H9 (cell line): Measurements from ENCODE around the gene C2orf49. TPM values are rescaled to one million over a fixed set of nuclear protein-coding genes. Genes with fewer than 3 reads are reported as not detected.

ENCODE experiments used
- DNase-seq: peaks from one replicate; pipeline ENCODE4 v3.0.0-alpha.2; 2017
- H2AFZ ChIP-seq: one replicate; pipeline ENCODE4 v1.6.1; 2013; ENCODE audit warnings: mild to moderate bottlenecking, low read length, control low read depth, moderate library complexity
- H2AK5ac ChIP-seq: 2 replicates; pipeline ENCODE4 v1.6.1; 2013; ENCODE audit warnings: low read length, control low read depth, mixed read lengths; ENCODE audit not compliant: insufficient read length
- H2BK120ac ChIP-seq: one replicate; pipeline ENCODE4 v1.6.1; 2013; ENCODE audit warnings: low read depth, mild to moderate bottlenecking, low read length, control low read depth, inconsistent platforms; ENCODE audit not compliant: poor library complexity, severe bottlenecking
- H2BK12ac ChIP-seq: 2 replicates; pipeline ENCODE4 v1.6.1; 2013; ENCODE audit warnings: low read length, control low read depth, mixed read lengths, low read depth; ENCODE audit not compliant: insufficient read length
- H2BK15ac ChIP-seq: 2 replicates; pipeline ENCODE4 v1.6.1; 2013; ENCODE audit warnings: low read depth, low read length, control low read depth
- H2BK20ac ChIP-seq: one replicate; pipeline ENCODE4 v1.6.1; 2013; ENCODE audit warnings: low read depth, mild to moderate bottlenecking, low read length, control low read depth, inconsistent platforms; ENCODE audit not compliant: poor library complexity, severe bottlenecking
- H2BK5ac ChIP-seq: 2 replicates; pipeline ENCODE4 v1.6.1; 2013; ENCODE audit warnings: low read length, control low read depth, mixed read lengths; ENCODE audit not compliant: insufficient read length
- H3K14ac ChIP-seq: 2 replicates; pipeline ENCODE4 v1.6.1; 2013; ENCODE audit warnings: low read length, control low read depth; ENCODE audit not compliant: insufficient read depth
- H3K18ac ChIP-seq: 2 replicates; pipeline ENCODE4 v1.6.1; 2013; ENCODE audit warnings: low read depth, mild to moderate bottlenecking, mixed read lengths, low read length, control low read depth; ENCODE audit not compliant: insufficient read length
- H3K23ac ChIP-seq: 2 replicates; pipeline ENCODE4 v1.6.1; 2013; ENCODE audit warnings: low read length, control low read depth, mixed read lengths, low read depth; ENCODE audit not compliant: insufficient read length
- H3K23me2 ChIP-seq: 2 replicates; pipeline ENCODE4 v1.6.1; 2013; ENCODE audit warnings: low read depth, mild to moderate bottlenecking, mixed read lengths, low read length, control low read depth; ENCODE audit not compliant: insufficient read length, poor library complexity, severe bottlenecking
- H3K27ac ChIP-seq: 2 replicates; pipeline ENCODE4 v1.5.1; 2013; ENCODE audit warnings: low read length, control low read depth, mixed read lengths, low read depth; ENCODE audit not compliant: insufficient read length
- H3K27me3 ChIP-seq: 2 replicates; pipeline ENCODE4 v1.6.1; 2013; ENCODE audit warnings: low read length, control low read depth, inconsistent platforms; ENCODE audit not compliant: insufficient read depth
- H3K4ac ChIP-seq: 2 replicates; pipeline ENCODE4 v1.6.1; 2013; ENCODE audit warnings: low read depth, mild to moderate bottlenecking, control low read depth, inconsistent platforms, low read length, moderate library complexity
- H3K4me1 ChIP-seq: 2 replicates; pipeline ENCODE4 v1.6.1; 2013; ENCODE audit warnings: low read length, control low read depth, inconsistent platforms; ENCODE audit not compliant: insufficient read depth
- H3K4me2 ChIP-seq: 2 replicates; pipeline ENCODE4 v1.6.1; 2013; ENCODE audit warnings: low read length, control low read depth, mixed read lengths; ENCODE audit not compliant: insufficient read length, insufficient read depth
- H3K56ac ChIP-seq: 2 replicates; pipeline ENCODE4 v1.6.1; 2013; ENCODE audit warnings: low read depth, mild to moderate bottlenecking, mixed read lengths, low read length, control low read depth; ENCODE audit not compliant: insufficient read length
- H3K79me1 ChIP-seq: 2 replicates; pipeline ENCODE4 v1.6.1; 2013; ENCODE audit warnings: low read depth, mild to moderate bottlenecking, moderate library complexity, low read length, control low read depth, inconsistent platforms; ENCODE audit not compliant: insufficient read depth, poor library complexity, severe bottlenecking
- H3K79me2 ChIP-seq: 2 replicates; pipeline ENCODE4 v1.6.1; 2013; ENCODE audit warnings: low read length, control low read depth, inconsistent platforms; ENCODE audit not compliant: insufficient read depth
- H3K9ac ChIP-seq: 2 replicates; pipeline ENCODE4 v1.6.1; 2013; ENCODE audit warnings: low read length, control low read depth, mixed read lengths; ENCODE audit not compliant: insufficient read length; ENCODE audit errors: extremely low read depth
- H3K9me3 ChIP-seq: one replicate; pipeline ENCODE4 v1.6.1; 2013; ENCODE audit warnings: low read depth, low read length, inconsistent platforms; ENCODE audit not compliant: control insufficient read depth
- H3T11ph ChIP-seq: one replicate; pipeline ENCODE4 v1.6.1; 2013; ENCODE audit warnings: mild to moderate bottlenecking, low read length, control low read depth, inconsistent platforms
- H4K20me1 ChIP-seq: one replicate; pipeline ENCODE4 v1.6.1; 2013; ENCODE audit not compliant: control insufficient read depth, insufficient read length, insufficient read depth
- H4K5ac ChIP-seq: 2 replicates; pipeline ENCODE4 v1.6.1; 2013; ENCODE audit warnings: low read depth, mild to moderate bottlenecking, mixed read lengths, low read length, control low read depth; ENCODE audit not compliant: insufficient read length
- H4K8ac ChIP-seq: replicated peaks from 2 replicates; pipeline ENCODE4 v1.6.1; 2013; ENCODE audit warnings: low read length, control low read depth, mixed read lengths, low read depth; ENCODE audit not compliant: insufficient read length
- H4K91ac ChIP-seq: 2 replicates; pipeline ENCODE4 v1.6.1; 2013; ENCODE audit warnings: low read depth, mild to moderate bottlenecking, moderate library complexity, mixed read lengths, low read length, control low read depth; ENCODE audit not compliant: insufficient read length
- H3K27ac Mint-ChIP-seq, 3 experiments: 2 replicates in 2 of 3; 3 replicates in 1 of 3; pipeline ENCODE4 v1.8.0; 2020 to 2021; ENCODE audit warnings: mixed read lengths in 3 of 3, mild to moderate bottlenecking in 1 of 3, moderate library complexity in 1 of 3
- H3K27me3 Mint-ChIP-seq: 2 replicates; pipeline ENCODE4 v1.8.0; 2021; ENCODE audit warnings: low read depth, mild to moderate bottlenecking, moderate library complexity, mixed read lengths
- H3K36me3 Mint-ChIP-seq, 3 experiments: 2 replicates in 2 of 3; 3 replicates in 1 of 3; pipeline ENCODE4 v1.8.0; 2020 to 2021; ENCODE audit warnings: low read depth in 3 of 3, mixed read lengths in 3 of 3; ENCODE audit not compliant: insufficient read depth in 1 of 3
- H3K4me1 Mint-ChIP-seq, 2 experiments: 2 replicates each; pipeline ENCODE4 v1.8.0; 2020; ENCODE audit warnings: mixed read lengths in 2 of 2
- H3K4me3 Mint-ChIP-seq, 2 experiments: 2 replicates in 1 of 2; 3 replicates in 1 of 2; pipeline ENCODE4 v1.8.0; 2020 to 2021; ENCODE audit warnings: mild to moderate bottlenecking in 2 of 2, mixed read lengths in 2 of 2, moderate library complexity in 1 of 2
- H3K9me3 Mint-ChIP-seq, 2 experiments: 2 replicates in 1 of 2; 3 replicates in 1 of 2; pipeline ENCODE4 v1.8.0; 2020; ENCODE audit warnings: mild to moderate bottlenecking in 2 of 2, mixed read lengths in 2 of 2, moderate library complexity in 1 of 2
- WGBS: extraction: QIAGEN DNeasy Blood & Tissue Kit; methylation state at CpG from one replicate; pipeline ENCODE4 v1.1.7; 2013; ENCODE audit warnings: missing lambda C conversion rate, low lambda C conversion rate, mixed read lengths; ENCODE audit not compliant: insufficient read length; ENCODE audit errors: extremely low coverage; 5-methylcytosine and 5-hydroxymethylcytosine counted together
- total RNA-seq: library from RNA; stranded (reverse); gene quantifications from 2 replicates; pipeline ENCODE4 v1.2.1, GENCODE V29; 2021
- TF ChIP-seq, protein P1 (sequence below): fragments of 200-600 bp; sonication (generic); conservative IDR thresholded peaks from 3 replicates; pipeline ENCODE4 v1.8.0; 2021; ENCODE audit warnings: antibody characterized with exemption, mild to moderate bottlenecking

Gene C2orf49
- total RNA-seq, 1 experiment from 2014 or later = 18.8 TPM

DNA sequence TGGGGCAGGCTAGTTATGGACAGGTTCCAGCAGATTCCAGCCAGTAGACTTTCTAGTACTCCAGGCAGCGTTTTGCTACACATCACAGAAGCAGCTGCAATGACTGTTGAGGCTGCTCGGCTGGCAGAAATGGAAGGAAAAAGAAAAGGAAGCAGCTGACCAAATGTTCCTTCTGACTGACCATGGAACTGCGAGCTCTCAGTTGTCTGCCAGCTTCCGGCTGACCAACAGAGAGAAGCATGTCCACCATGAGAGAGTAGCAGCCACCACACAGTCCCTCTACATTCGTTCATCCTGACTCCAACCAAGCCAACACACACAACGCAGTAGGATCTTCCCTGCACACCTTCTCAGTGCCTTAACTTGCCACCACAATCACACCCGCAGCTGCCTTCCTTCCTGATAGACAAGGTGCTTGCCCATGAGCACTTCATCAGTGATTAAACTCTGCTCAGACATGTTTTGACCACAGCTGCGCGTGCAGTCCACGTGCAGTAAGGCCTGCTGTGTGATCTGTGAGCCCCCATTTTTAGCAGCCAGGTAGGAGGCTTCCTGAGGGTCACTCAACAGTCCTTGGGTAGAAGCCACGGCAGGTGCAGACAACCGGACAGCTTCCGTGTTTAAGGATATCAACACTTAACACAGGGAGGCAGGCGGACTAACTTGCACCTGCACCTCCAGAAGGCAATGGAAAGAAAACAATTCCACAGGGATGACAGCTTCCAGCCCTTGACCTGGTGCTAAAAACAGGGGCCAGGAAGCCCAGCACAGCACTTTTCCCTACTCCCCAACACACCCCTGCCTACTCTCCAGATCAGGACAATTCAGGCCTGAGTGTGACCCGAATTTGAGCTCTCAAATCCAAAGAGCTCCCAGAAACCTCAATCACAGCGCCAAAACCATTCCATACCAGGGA lies 8.8 kb upstream of the C2orf49 start:
- Mint-ChIP-seq H3K4me3 (peak overlapping the region; percentile 88 to 89), H3K9me3 (no peaks in the 10 kb centered on the region), H3K27ac (peak overlapping the region; percentile 10 to 90 (median 24); a peak in 4 of 7 replicates), H3K27me3 (peaks cover 3% of the 10 kb centered on the region; the same call in 1 of the 2 replicates), H3K4me1 (peaks cover 33 to 35% of the 10 kb centered on the region in 2 experiments), H3K36me3 (no peaks in the 10 kb centered on the region; a peak in 2 of 7 replicates)
- Histone ChIP-seq H3K79me1 (no peaks in the 10 kb centered on the region), H2BK5ac (no peak overlapping the region), H2AK5ac (no peak overlapping the region), H3K23me2 (peaks cover 12% of the 10 kb centered on the region), H4K20me1 (no peaks in the 10 kb centered on the region), H2BK15ac (no peak overlapping the region), H4K8ac (no peak overlapping the region), H3K27ac (no peak overlapping the region), H4K91ac (no peak overlapping the region), H3K4me2 (peak overlapping the region; percentile 52), H4K5ac (no peak overlapping the region), H3K56ac (no peak overlapping the region), H3K9me3 (no peaks in the 10 kb centered on the region), H3K9ac (no peak overlapping the region), H3K79me2 (peaks cover 7% of the 10 kb centered on the region; the same call in 1 of the 2 replicates), H3K14ac (no peak overlapping the region), H2BK20ac (no peak overlapping the region), H3K4ac (no peak overlapping the region), H3K23ac (no peak overlapping the region), H3K27me3 (no peaks in the 10 kb centered on the region), H3K4me1 (peaks cover 10% of the 10 kb centered on the region; the same call in 1 of the 2 replicates), H3K18ac (no peak overlapping the region), H2AFZ (no peak overlapping the region), H3T11ph (no peak overlapping the region), H2BK120ac (no peak overlapping the region), H2BK12ac (no peak overlapping the region)
- TF ChIP-seq, protein P1, sequence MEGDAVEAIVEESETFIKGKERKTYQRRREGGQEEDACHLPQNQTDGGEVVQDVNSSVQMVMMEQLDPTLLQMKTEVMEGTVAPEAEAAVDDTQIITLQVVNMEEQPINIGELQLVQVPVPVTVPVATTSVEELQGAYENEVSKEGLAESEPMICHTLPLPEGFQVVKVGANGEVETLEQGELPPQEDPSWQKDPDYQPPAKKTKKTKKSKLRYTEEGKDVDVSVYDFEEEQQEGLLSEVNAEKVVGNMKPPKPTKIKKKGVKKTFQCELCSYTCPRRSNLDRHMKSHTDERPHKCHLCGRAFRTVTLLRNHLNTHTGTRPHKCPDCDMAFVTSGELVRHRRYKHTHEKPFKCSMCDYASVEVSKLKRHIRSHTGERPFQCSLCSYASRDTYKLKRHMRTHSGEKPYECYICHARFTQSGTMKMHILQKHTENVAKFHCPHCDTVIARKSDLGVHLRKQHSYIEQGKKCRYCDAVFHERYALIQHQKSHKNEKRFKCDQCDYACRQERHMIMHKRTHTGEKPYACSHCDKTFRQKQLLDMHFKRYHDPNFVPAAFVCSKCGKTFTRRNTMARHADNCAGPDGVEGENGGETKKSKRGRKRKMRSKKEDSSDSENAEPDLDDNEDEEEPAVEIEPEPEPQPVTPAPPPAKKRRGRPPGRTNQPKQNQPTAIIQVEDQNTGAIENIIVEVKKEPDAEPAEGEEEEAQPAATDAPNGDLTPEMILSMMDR = no peak
- no peak for DNase-seq
- no CpG with 5 or more reads among the region's 16 CpGs for WGBS
